GM18858 (cell line): ENCODE data around the gene MAD1L1.
"Not testable (repeated sequence)": the region's sequence is repeated elsewhere in the genome, so short reads cannot be mapped to it uniquely, and the experiment has no call there.

Experiments
- ATAC-seq: cut with Tn5 transposase; IDR thresholded peaks from one replicate; pipeline ENCODE4 v1.9.1; 2021; ENCODE audit not compliant: unreplicated experiment

MAD1L1 gene

GRCh38 chr7:2180081-2180480 is 52.7 kb downstream of the MAD1L1 start:
- no peak for ATAC-seq

GRCh38 chr7:2175514-2175913 is 57.2 kb downstream of the MAD1L1 start:
- ATAC-seq, result no peak

- ATAC-seq, result no peak
Measured at GRCh38 chr7:2175091-2175490, 57.7 kb downstream of the MAD1L1 start.

GRCh38 chr7:2173189-2173827 is 59.4 kb downstream of the MAD1L1 start:
- no peak for ATAC-seq

- no peak for ATAC-seq
Measured at GRCh38 chr7:2172311-2173188, 60.2 kb downstream of the MAD1L1 start.

GRCh38 chr7:2171855-2172254 is 60.9 kb downstream of the MAD1L1 start:
- ATAC-seq, result no peak

- ATAC-seq, result no peak
Measured at GRCh38 chr7:2170576-2171521, 61.9 kb downstream of the MAD1L1 start.

- no peak for ATAC-seq
Measured at GRCh38 chr7:2169923-2170575, 62.7 kb downstream of the MAD1L1 start.

GRCh38 chr7:2168615-2169311 is 64.0 kb downstream of the MAD1L1 start:
- ATAC-seq, result no peak

GRCh38 chr7:2166625-2167280 is 66.0 kb downstream of the MAD1L1 start:
- no peak for ATAC-seq

- peak; percentile 90 for ATAC-seq
Measured at GRCh38 chr7:2165610-2166594, 66.8 kb downstream of the MAD1L1 start.

- ATAC-seq, result no peak
Measured at GRCh38 chr7:2165239-2165609, 67.5 kb downstream of the MAD1L1 start.

- ATAC-seq, result no peak
Measured at GRCh38 chr7:2164646-2165045, 68.1 kb downstream of the MAD1L1 start.

- ATAC-seq, result no peak
Measured at GRCh38 chr7:2163600-2164555, 68.9 kb downstream of the MAD1L1 start.

GRCh38 chr7:2162959-2163358 is 69.8 kb downstream of the MAD1L1 start:
- no peak for ATAC-seq

- ATAC-seq, result not testable (repeated sequence)
Measured at GRCh38 chr7:2162004-2162902, 70.5 kb downstream of the MAD1L1 start.
